Activated T-cell treated with anti-CD3 and anti-CD28 coated beads, Interleukin-2, amount 50 U/mL, for 24 hours (primary cell): ENCODE results near the gene SCAP.
A peak's percentile ranks its signal among the peaks of the same experiment; 100 is the strongest.
"Not testable (repeated sequence)": the region's sequence is repeated elsewhere in the genome, so short reads cannot be mapped to it uniquely, and the experiment has no call there.

ENCODE experiments used
- DNase-seq: peaks from one replicate; pipeline ENCODE4 v3.0.0-alpha.2; 2020
- H3K27ac Mint-ChIP-seq: 2 replicates; pipeline ENCODE4 v1.8.0; 2020; ENCODE audit warnings: mild to moderate bottlenecking, mixed read lengths
- H3K27me3 Mint-ChIP-seq: 2 replicates; pipeline ENCODE4 v1.8.0; 2020; ENCODE audit warnings: mixed read lengths
- H3K36me3 Mint-ChIP-seq: 2 replicates; pipeline ENCODE4 v1.8.0; 2020; ENCODE audit warnings: low read depth, mixed read lengths
- H3K4me1 Mint-ChIP-seq: 2 replicates; pipeline ENCODE4 v1.8.0; 2020; ENCODE audit warnings: low read depth, mixed read lengths
- H3K4me3 Mint-ChIP-seq: 2 replicates; pipeline ENCODE4 v1.8.0; 2020; ENCODE audit warnings: mild to moderate bottlenecking, moderate library complexity, mixed read lengths
- H3K9me3 Mint-ChIP-seq: 2 replicates; pipeline ENCODE4 v1.8.0; 2020; ENCODE audit warnings: mixed read lengths

SCAP gene

DNA sequence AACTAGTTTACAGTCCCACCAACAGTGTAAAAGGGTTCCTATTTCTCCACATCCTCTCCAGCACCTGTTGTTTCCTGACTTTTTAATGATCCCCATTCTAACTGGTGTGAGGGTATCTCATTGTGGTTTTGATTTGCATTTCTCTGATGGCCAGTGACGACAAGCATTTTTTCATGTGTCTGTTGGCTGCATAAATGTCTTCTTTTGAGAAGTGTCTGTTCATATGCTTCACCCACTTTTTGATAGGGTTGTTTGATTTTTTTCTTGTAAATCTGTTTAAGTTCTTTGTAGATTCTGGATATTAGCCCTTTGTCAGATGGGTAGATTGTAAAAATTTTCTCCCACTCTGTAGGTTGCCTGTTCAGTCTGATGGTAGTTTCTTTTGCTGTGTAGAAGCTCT is 7.4 kb downstream of the SCAP start:
- H3K27me3 Mint-ChIP-seq, DNase-seq, H3K4me3 Mint-ChIP-seq, H3K9me3 Mint-ChIP-seq, H3K27ac Mint-ChIP-seq: not testable (repeated sequence)
- Mint-ChIP-seq H3K4me1 (peaks cover 39% of the 10 kb centered on the region), H3K36me3 (peaks cover 49% of the 10 kb centered on the region)

GRCh38 chr3:47464588-47464987 is 11.2 kb downstream of the SCAP start:
- peak overlapping the region; percentile 59 for H3K27ac Mint-ChIP-seq
- no peaks in the 10 kb centered on the region for H3K27me3 Mint-ChIP-seq
- H3K9me3 Mint-ChIP-seq: peaks cover 4% of the 10 kb centered on the region
- no peak overlapping the region for H3K4me3 Mint-ChIP-seq
- peaks cover 37% of the 10 kb centered on the region for H3K4me1 Mint-ChIP-seq
- peaks cover 68% of the 10 kb centered on the region for H3K36me3 Mint-ChIP-seq
- DNase-seq: no peak

DNA sequence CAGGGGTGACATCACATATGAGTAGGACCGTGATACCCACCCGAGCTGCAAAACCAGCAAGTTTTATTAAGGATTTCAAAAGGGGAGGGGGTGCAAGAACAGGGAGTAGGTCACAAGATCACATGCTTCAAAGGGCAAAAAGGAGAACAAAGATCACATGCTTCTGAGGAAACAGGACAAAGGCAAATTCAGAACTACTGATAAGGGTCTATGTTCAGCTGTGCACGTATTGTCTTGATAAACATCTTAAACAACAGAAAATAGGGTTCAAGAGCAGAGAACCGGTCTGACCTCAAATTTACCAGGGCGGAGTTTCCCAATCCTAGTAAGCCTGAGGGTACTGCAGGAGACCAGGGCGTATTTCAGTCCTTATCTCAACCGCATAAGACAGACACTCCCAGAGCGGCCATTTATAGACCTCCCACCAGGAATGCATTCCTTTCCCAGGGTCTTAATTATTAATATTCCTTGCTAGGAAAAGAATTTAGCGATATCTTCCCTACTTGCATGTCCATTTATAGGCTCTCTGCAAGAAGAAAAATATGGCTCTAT is 16.1 kb downstream of the SCAP start:
- not testable (repeated sequence) for H3K4me3 Mint-ChIP-seq, DNase-seq, H3K27me3 Mint-ChIP-seq, H3K27ac Mint-ChIP-seq, H3K9me3 Mint-ChIP-seq
- Mint-ChIP-seq H3K4me1 (peaks cover 37% of the 10 kb centered on the region), H3K36me3 (peaks cover 45% of the 10 kb centered on the region)

DNA sequence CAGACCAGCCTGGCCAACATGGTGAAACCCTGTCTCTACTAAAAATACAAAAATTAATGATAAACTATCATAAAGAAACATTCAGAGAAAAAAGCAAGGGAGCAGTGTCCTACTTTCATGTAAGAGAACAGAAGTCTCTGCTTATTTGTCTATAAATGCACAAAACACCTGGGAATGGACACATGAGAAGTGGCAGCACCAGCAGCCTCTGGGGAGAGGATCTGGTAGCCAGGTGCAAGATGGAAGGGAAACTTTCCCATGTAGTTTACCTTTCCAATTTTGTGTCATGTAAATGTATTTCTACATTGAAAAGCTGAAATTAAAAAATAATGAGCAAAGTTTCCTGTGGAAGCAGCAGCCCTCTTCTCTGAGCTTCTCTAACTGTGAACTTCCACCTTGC is 18.8 kb downstream of the SCAP start:
- peaks cover 34% of the 10 kb centered on the region for H3K4me1 Mint-ChIP-seq
- DNase-seq: no peak
- H3K27ac Mint-ChIP-seq: no peak overlapping the region
- H3K4me3 Mint-ChIP-seq: no peak overlapping the region
- H3K36me3 Mint-ChIP-seq: peaks cover 36% of the 10 kb centered on the region
- H3K9me3 Mint-ChIP-seq: peaks cover 2% of the 10 kb centered on the region
- no peaks in the 10 kb centered on the region for H3K27me3 Mint-ChIP-seq

DNA sequence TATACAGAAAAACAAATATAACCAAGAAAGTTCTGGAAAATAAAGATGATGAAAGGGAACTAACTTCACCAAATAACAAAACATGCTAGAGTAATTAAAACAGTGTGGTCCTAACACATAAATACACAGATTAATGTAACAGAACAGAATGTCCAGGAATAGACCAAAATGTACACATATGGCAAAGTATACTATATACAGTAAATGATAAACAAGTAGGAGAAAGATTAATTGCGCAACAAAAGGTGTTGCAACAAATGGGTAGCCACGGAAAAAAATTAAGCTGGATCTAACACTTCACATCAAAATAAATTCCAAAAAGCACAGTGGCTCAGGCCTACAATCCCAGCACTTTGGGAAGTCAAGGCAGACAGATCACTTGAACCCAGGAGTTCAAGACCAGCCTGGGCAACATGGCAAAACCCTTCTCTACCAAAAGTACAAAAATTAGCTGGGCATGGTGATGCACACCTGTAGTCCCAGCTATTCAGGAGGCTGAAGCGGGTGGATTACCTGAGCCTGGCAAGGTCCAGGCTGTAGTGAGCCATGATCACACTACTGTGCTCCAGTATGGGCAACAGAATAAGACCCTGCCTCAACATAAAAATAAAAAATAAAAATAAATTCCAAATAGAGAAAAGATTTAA is 19.8 kb downstream of the SCAP start:
- Mint-ChIP-seq H3K4me1 (peaks cover 36% of the 10 kb centered on the region), H3K36me3 (peaks cover 29% of the 10 kb centered on the region), H3K4me3 (no peak overlapping the region), H3K27me3 (no peaks in the 10 kb centered on the region), H3K9me3 (peaks cover under 1% of the 10 kb centered on the region), H3K27ac (peak overlapping the region; percentile 4)
- no peak for DNase-seq

DNA sequence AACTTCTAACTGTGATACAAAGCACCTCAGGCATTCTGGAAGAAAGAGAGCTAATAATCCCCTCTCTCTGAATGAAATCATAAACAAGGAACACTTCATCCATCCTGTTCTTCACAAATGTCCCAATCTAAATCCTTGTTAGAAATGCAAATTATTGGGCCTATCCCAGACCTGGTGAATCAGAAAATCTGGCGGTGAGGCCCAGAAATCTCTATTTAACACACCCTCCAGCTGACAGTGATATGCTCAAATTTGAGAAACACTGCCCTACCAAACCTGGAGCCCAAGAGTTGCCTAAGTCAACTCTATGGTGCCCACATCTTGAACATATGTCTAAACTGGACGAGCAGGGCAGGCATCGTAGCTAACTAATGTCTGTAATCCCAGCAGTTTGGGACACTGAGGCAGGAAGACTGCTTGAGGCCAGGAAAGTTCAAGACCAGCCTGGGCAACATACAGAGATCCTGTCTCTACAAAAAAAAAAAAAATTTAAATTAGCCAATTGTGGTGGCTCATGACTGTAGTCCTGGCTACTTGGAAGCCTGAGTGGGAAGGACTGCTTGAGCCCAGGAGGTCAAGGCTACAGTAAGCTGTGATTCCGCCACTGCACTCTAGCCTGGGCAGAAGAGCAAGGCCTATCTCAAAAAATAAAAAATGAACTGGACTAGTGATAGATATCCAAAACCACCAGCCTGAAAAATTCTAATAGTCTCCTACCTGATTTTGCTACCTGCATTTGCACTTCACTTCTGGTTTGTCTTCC is 23.1 kb downstream of the SCAP start:
- Mint-ChIP-seq H3K4me1 (peaks cover 38% of the 10 kb centered on the region), H3K36me3 (peaks cover 33% of the 10 kb centered on the region), H3K27ac (no peak overlapping the region), H3K27me3 (no peaks in the 10 kb centered on the region), H3K9me3 (no peaks in the 10 kb centered on the region), H3K4me3 (no peak overlapping the region)
- no peak for DNase-seq

DNA sequence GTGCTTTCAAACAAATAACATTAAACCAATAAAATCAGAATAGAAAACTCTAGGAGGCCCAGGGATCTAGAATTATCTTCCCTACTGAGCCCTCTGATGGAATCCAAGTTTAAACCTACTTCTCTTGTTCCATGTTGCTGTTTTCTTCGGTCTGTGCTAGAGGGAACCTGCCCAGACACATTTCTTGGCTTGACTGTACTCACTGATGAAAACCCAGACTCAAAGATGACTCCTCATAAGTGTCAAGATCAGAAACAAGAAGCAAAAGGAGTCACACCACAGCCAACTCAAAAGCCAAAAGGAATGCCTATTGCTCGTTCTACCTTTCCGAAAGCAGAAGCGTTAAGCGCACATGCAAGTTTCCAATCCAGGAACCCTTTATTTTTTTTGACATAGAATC is 31.6 kb downstream of the SCAP start:
- no peak for DNase-seq
- Mint-ChIP-seq H3K4me3 (no peak overlapping the region), H3K27ac (peak overlapping the region; percentile 75), H3K9me3 (no peaks in the 10 kb centered on the region), H3K27me3 (no peaks in the 10 kb centered on the region), H3K4me1 (peaks cover 17% of the 10 kb centered on the region), H3K36me3 (peaks cover 47% of the 10 kb centered on the region)

- Mint-ChIP-seq H3K27me3 (no peaks in the 10 kb centered on the region), H3K36me3 (peaks cover 48% of the 10 kb centered on the region), H3K4me1 (peaks cover 15% of the 10 kb centered on the region), H3K4me3 (no peak overlapping the region), H3K9me3 (no peaks in the 10 kb centered on the region), H3K27ac (peak overlapping the region; percentile 75)
- DNase-seq: no peak
Measured at GRCh38 chr3:47443611-47443995, 32.1 kb downstream of the SCAP start.

- H3K36me3 Mint-ChIP-seq: peaks cover 52% of the 10 kb centered on the region
- peak overlapping the region; percentile 42 for H3K27ac Mint-ChIP-seq
- DNase-seq: no peak
- H3K9me3 Mint-ChIP-seq: no peaks in the 10 kb centered on the region
- peaks cover 9% of the 10 kb centered on the region for H3K4me1 Mint-ChIP-seq
- H3K27me3 Mint-ChIP-seq: no peaks in the 10 kb centered on the region
- H3K4me3 Mint-ChIP-seq: no peak overlapping the region
Measured at GRCh38 chr3:47441796-47442551, 33.8 kb downstream of the SCAP start.

DNA sequence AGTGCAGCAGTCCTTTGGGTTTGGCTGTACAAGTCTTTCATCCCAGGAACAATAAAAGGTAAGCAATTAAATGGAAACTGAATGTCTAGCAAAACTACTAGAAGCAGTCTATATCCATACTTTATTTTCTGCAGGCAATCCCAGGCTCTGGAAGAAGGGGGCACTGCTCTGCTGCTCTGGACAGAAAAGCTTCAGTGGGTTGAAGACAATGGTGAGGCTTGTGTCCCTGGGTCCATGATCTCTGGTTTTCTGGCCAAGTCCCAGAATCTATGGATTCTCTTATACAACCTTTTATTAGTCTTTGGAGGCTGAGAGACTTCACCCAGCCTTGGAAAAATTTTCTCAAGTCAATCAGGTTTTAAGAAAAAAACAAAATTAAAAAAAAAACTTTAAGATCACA is 35.6 kb downstream of the SCAP start:
- Mint-ChIP-seq H3K27me3 (no peaks in the 10 kb centered on the region), H3K27ac (peak overlapping the region; percentile 51), H3K36me3 (peaks cover 64% of the 10 kb centered on the region), H3K4me3 (no peak overlapping the region), H3K4me1 (peaks cover 9% of the 10 kb centered on the region), H3K9me3 (no peaks in the 10 kb centered on the region)
- DNase-seq: no peak

DNA sequence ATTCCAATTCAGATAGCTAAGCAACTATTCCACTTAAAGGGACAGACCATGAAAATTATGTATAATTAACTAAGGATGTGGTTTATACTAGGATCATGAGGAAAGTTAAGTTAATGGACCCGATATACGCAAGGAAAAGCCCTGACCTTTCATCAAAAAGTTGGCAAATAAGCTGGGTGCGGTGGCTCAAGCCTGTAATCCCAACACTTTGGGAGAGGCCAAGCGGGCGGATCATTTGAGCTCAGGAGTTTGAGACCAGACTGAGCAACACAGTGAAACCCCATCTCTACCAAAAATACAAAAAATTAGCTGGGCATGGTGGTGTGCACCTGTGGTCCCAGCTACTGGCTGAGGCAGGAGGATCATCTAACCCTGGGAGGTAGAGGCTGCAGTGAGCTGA is 39.6 kb downstream of the SCAP start:
- Mint-ChIP-seq H3K4me3 (no peak overlapping the region), H3K4me1 (peaks cover 4% of the 10 kb centered on the region), H3K27ac (no peak overlapping the region), H3K9me3 (no peaks in the 10 kb centered on the region), H3K27me3 (no peaks in the 10 kb centered on the region), H3K36me3 (peaks cover 79% of the 10 kb centered on the region)
- DNase-seq: no peak

GRCh38 chr3:47434849-47435248 is 40.9 kb downstream of the SCAP start:
- H3K27ac Mint-ChIP-seq: peak overlapping the region; percentile 30
- H3K9me3 Mint-ChIP-seq: no peaks in the 10 kb centered on the region
- peaks cover 75% of the 10 kb centered on the region for H3K36me3 Mint-ChIP-seq
- peaks cover 4% of the 10 kb centered on the region for H3K4me1 Mint-ChIP-seq
- no peak for DNase-seq
- no peak overlapping the region for H3K4me3 Mint-ChIP-seq
- H3K27me3 Mint-ChIP-seq: no peaks in the 10 kb centered on the region

DNA sequence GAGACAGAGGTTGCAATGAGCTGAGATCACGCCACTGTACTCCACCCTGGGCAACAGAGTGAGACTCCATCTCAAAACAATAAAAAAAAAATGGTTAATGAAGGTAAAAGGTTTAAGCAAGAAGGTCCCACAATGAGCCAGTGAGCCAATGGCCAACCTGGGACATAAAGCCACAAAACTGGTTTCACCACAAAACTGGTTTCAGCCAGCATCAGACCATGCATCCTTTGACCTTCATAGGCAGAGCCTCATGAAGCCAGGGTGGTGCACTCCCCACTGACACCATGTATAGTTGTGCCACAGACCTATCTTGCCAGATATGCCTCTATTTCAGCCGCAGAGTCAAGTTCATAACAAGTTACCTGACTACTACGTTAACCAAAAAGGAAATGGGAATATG is 41.9 kb downstream of the SCAP start:
- Mint-ChIP-seq H3K4me3 (no peak overlapping the region), H3K36me3 (peaks cover 70% of the 10 kb centered on the region), H3K4me1 (peaks cover 4% of the 10 kb centered on the region), H3K9me3 (no peaks in the 10 kb centered on the region), H3K27me3 (no peaks in the 10 kb centered on the region), H3K27ac (peak overlapping the region; percentile 63)
- no peak for DNase-seq

- H3K9me3 Mint-ChIP-seq: no peaks in the 10 kb centered on the region
- DNase-seq: no peak
- no peaks in the 10 kb centered on the region for H3K27me3 Mint-ChIP-seq
- no peak overlapping the region for H3K27ac Mint-ChIP-seq
- no peak overlapping the region for H3K4me3 Mint-ChIP-seq
- H3K4me1 Mint-ChIP-seq: peaks cover 4% of the 10 kb centered on the region
- peaks cover 70% of the 10 kb centered on the region for H3K36me3 Mint-ChIP-seq
Measured at GRCh38 chr3:47432673-47433072, 43.1 kb downstream of the SCAP start.

DNA sequence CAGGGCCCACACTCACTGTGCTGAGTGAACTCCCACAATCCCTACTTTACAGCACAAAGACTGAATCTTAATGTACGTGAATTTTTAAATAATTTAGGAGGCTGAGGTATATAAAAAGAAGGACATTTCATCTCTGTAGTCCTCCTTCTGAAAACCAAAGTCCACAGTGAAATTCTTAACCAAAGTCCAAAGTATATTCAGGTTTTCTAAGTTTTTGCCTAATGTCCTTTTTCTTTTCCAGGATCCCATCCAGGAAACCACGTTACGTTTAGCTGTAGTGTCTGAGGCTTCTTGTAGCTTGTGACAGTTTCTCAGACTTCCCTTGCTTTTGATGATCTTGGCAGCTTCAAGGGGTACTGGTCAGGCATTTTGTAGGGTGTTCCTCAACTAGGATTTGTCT is 44.5 kb downstream of the SCAP start:
- peaks cover 4% of the 10 kb centered on the region for H3K4me1 Mint-ChIP-seq
- no peaks in the 10 kb centered on the region for H3K27me3 Mint-ChIP-seq
- no peak overlapping the region for H3K4me3 Mint-ChIP-seq
- H3K9me3 Mint-ChIP-seq: no peaks in the 10 kb centered on the region
- DNase-seq: no peak
- peaks cover 74% of the 10 kb centered on the region for H3K36me3 Mint-ChIP-seq
- H3K27ac Mint-ChIP-seq: peak overlapping the region; percentile 47
